Ishikawa (cell line): Measurements from ENCODE around the gene SLC12A4.

Source experiments
- CEBPB ChIP-seq: IDR thresholded peaks from 2 replicates; pipeline ENCODE4 v1.6.1; 2012
- CREB1 ChIP-seq: IDR thresholded peaks from 2 replicates; pipeline ENCODE4 v1.6.1; 2012; ENCODE audit warnings: low read depth
- EGR1 ChIP-seq: IDR thresholded peaks from 2 replicates; pipeline ENCODE4 v1.6.1; 2012
- EP300 ChIP-seq: IDR thresholded peaks from 2 replicates; pipeline ENCODE4 v1.6.1; 2012; ENCODE audit warnings: borderline replicate concordance
- FOXM1 ChIP-seq: IDR thresholded peaks from 2 replicates; pipeline ENCODE4 v1.6.1; 2012; ENCODE audit warnings: low read depth, borderline replicate concordance
- MAX ChIP-seq: IDR thresholded peaks from 2 replicates; pipeline ENCODE4 v1.6.1; 2012
- NFIC ChIP-seq: IDR thresholded peaks from 2 replicates; pipeline ENCODE4 v1.6.1; 2012
- RAD21 ChIP-seq: IDR thresholded peaks from 2 replicates; pipeline ENCODE4 v1.6.1; 2012; ENCODE audit warnings: low read depth
- TAF1 ChIP-seq: IDR thresholded peaks from 2 replicates; pipeline ENCODE4 v1.6.1; 2012; ENCODE audit warnings: low read depth, mild to moderate bottlenecking
- TCF12 ChIP-seq: IDR thresholded peaks from 2 replicates; pipeline ENCODE4 v1.6.1; 2012; ENCODE audit warnings: low read depth
- TEAD4 ChIP-seq: IDR thresholded peaks from 2 replicates; pipeline ENCODE4 v1.6.1; 2012
- ZBTB7A ChIP-seq: IDR thresholded peaks from 2 replicates; pipeline ENCODE4 v1.6.1; 2012; ENCODE audit warnings: low read depth
- TF ChIP-seq, protein P1 (sequence below): IDR thresholded peaks from 2 replicates; pipeline ENCODE4 v1.6.1; 2012; ENCODE audit warnings: low read depth, mild to moderate bottlenecking
- TF ChIP-seq, protein P2 (sequence below): IDR thresholded peaks from 2 replicates; pipeline ENCODE4 v1.6.1; 2012

SLC12A4 gene

DNA sequence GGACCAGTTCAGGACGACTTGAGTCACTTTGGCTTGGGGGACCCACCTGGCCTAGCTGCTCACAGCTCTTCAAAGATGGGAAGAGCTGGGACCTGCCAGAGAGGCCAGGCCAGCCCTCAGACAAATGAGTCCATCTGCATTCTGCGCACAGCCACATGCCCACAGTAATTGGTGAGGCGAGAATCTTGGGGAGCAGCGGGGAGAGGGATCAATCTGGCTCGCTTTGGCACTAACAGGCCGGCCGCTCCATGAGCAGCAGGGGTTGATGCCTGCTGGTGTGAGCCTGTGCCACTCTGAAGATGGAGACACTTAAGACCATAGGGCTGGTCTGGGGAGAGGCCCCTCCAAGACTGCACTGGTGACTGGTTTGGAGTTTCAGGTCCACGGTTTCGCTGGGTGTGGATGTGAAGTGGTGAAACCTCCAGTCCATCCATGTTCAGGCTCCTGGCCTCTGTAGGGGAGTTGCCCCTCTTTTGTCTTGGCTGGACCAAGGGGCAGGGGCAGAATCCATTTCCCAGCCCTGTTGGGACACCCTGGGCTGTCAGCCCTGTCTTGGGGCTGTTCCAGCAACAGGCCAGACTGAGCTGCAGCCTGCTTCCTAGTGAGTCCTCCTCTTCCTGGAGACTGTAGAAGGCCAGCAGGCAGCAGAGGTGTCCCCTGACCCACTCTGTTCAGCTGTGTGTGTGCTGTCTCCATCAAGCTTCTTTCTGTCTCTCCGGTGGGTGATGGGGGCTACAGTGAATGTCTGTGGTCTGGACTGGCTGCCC lies 44.1 kb downstream of the SLC12A4 start:
- TF ChIP-seq ZBTB7A (no peak), TCF12 (no peak), NFIC (no peak), EP300 (no peak), EGR1 (no peak), FOXM1 (no peak), TAF1 (no peak), MAX (no peak), CREB1 (no peak), TEAD4 (no peak), RAD21 (no peak)
- TF ChIP-seq, protein P1, sequence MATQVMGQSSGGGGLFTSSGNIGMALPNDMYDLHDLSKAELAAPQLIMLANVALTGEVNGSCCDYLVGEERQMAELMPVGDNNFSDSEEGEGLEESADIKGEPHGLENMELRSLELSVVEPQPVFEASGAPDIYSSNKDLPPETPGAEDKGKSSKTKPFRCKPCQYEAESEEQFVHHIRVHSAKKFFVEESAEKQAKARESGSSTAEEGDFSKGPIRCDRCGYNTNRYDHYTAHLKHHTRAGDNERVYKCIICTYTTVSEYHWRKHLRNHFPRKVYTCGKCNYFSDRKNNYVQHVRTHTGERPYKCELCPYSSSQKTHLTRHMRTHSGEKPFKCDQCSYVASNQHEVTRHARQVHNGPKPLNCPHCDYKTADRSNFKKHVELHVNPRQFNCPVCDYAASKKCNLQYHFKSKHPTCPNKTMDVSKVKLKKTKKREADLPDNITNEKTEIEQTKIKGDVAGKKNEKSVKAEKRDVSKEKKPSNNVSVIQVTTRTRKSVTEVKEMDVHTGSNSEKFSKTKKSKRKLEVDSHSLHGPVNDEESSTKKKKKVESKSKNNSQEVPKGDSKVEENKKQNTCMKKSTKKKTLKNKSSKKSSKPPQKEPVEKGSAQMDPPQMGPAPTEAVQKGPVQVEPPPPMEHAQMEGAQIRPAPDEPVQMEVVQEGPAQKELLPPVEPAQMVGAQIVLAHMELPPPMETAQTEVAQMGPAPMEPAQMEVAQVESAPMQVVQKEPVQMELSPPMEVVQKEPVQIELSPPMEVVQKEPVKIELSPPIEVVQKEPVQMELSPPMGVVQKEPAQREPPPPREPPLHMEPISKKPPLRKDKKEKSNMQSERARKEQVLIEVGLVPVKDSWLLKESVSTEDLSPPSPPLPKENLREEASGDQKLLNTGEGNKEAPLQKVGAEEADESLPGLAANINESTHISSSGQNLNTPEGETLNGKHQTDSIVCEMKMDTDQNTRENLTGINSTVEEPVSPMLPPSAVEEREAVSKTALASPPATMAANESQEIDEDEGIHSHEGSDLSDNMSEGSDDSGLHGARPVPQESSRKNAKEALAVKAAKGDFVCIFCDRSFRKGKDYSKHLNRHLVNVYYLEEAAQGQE: no peak
- TF ChIP-seq, protein P2, sequence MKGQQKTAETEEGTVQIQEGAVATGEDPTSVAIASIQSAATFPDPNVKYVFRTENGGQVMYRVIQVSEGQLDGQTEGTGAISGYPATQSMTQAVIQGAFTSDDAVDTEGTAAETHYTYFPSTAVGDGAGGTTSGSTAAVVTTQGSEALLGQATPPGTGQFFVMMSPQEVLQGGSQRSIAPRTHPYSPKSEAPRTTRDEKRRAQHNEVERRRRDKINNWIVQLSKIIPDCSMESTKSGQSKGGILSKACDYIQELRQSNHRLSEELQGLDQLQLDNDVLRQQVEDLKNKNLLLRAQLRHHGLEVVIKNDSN: no peak

DNA sequence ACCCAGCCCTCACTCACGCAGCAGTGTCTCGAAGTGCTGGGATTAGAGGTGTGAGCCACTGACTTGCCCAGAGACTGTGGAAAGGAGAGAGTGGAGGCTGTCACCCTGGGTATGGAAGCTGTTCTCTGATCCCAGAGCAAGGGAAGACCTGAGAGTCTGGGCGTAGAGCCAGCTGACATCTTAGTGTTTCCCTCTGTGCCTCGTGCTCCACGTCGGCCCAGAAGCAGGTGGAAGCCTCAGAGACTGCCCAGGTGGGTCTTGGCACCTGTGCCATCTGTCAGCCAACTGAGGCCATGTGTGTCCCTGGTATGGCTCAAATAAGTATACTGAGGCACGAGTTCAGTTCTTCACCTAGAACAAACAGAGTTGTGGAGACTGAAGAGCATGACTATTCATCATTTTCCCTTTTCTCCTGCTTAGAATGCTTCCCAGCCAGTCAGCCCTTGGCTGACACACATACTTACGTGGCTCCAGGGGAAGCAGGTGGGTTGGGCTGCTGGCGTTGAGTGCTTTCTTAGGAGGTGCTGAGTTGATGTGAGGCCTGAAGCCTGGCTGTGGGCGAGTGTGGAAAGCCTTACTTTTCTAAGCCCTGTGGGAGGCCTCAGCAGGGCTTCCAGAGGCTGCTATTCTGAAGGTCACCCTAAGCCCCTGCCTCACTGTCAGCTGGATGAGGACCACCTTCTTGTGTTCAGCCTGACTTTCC lies 44.9 kb downstream of the SLC12A4 start:
- no peak for TF ChIP-seq NFIC

DNA sequence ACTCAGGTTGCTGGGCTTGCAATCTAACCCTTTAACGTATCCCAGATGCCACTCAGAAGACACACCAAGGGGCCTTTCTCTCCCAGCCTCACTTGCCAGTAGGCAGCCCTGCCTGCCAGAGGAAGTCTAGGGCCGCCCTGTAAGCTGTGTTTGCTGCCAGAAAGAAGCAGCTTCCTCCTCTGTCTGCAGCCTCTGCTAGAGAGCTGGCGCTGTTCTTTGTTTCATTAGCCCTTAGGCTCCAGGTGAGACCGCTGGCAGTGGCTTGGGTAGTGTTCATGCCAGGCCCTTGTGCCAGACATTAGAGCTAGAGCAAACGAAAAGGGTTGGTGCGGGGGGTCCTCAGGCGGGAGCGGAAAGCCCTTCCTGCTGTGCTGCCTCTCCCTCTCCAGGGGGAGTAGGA lies 45.7 kb downstream of the SLC12A4 start:
- TF ChIP-seq MAX: no peak
- no peak for TF ChIP-seq FOXM1
- TF ChIP-seq TAF1: no peak
- TF ChIP-seq, protein P2: no peak

DNA sequence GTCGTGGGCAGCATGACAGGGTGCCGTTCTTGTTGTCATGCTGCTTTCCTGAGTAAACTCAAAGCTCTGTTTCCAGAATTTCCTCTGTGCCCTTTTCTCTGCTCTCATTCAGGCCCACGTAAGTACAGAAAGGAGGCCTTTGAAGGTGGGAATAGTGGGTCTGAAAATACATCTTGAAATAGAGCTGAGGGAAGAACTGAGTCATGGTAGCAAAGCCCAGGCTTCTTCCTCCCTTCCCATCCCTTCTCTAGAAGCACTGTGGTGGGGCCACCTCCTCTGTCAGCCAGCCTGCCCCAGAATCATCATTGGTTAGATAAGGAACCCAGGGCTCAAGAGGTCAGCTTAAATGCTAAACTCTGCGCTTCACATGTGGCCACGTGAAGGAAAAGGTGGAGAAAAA lies 46.2 kb downstream of the SLC12A4 start:
- TF ChIP-seq EGR1 (no peak), TCF12 (no peak), ZBTB7A (no peak), CREB1 (no peak), MAX (no peak), RAD21 (no peak), CEBPB (no peak), TEAD4 (no peak), TAF1 (no peak), FOXM1 (no peak), EP300 (no peak), NFIC (no peak)
- TF ChIP-seq, protein P2: no peak

- TF ChIP-seq, protein P2: no peak
- TF ChIP-seq, protein P1: no peak
- TF ChIP-seq EGR1: no peak
- TF ChIP-seq EP300: no peak
- TF ChIP-seq ZBTB7A: no peak
- TF ChIP-seq TEAD4: no peak
- no peak for TF ChIP-seq NFIC
- TF ChIP-seq CREB1: no peak
- TF ChIP-seq CEBPB: no peak
- no peak for TF ChIP-seq RAD21
- TF ChIP-seq MAX: no peak
- no peak for TF ChIP-seq TAF1
- TF ChIP-seq TCF12: no peak
- no peak for TF ChIP-seq FOXM1
Measured at GRCh38 chr16:67919622-67920221, 48.7 kb downstream of the SLC12A4 start.
